ENCODE measurements around the gene ZNF839.

Gene ZNF839

GRCh38 chr14:102333795-102334705 is 14.5 kb downstream of the ZNF839 start:
- TF ChIP-seq RARB (CRISPR knock-in tag; IDR thresholded peaks at IDR 0.05) (no peak), SNAI2 (CRISPR knock-in tag; IDR thresholded peaks at IDR 0.05) (no peak), GLIS3 (CRISPR knock-in tag; IDR thresholded peaks at IDR 0.05) (no peak), ZFP30 (CRISPR knock-in tag; IDR thresholded peaks at IDR 0.05) (no peak), ARNTL (CRISPR knock-in tag; IDR thresholded peaks at IDR 0.05; ENCODE audit: borderline replicate concordance, low read depth) (no peak), BACH2 (CRISPR knock-in tag; IDR thresholded peaks at IDR 0.05; ENCODE audit: borderline replicate concordance) (no peak), ZNF565 (CRISPR knock-in tag; conservative IDR thresholded peaks at IDR 0.05; ENCODE audit: low read depth) (no peak), PPARA (CRISPR knock-in tag; IDR thresholded peaks at IDR 0.05; ENCODE audit: borderline replicate concordance) (no peak), TSHZ2 (CRISPR knock-in tag; IDR thresholded peaks at IDR 0.05) (no peak), ISL1 (CRISPR knock-in tag; IDR thresholded peaks at IDR 0.05) (no peak), TCF4 (CRISPR knock-in tag; IDR thresholded peaks at IDR 0.05; ENCODE audit: borderline replicate concordance) (no peak), PATZ1 (CRISPR knock-in tag; IDR thresholded peaks at IDR 0.05; ENCODE audit: borderline replicate concordance) (no peak), ZNF8 (CRISPR knock-in tag; IDR thresholded peaks at IDR 0.05) (no peak), ZC3H10 (CRISPR knock-in tag; IDR thresholded peaks at IDR 0.05) (no peak), CSDC2 (CRISPR knock-in tag; IDR thresholded peaks at IDR 0.05) (no peak), OSR1 (CRISPR knock-in tag; IDR thresholded peaks at IDR 0.05) (no peak), TOX (CRISPR knock-in tag; IDR thresholded peaks at IDR 0.05; ENCODE audit: borderline replicate concordance) (no peak)
- no peak for ATAC-seq

- ATAC-seq: no peak
- TF ChIP-seq OSR1 (CRISPR knock-in tag; IDR thresholded peaks at IDR 0.05): no peak
Measured at GRCh38 chr14:102335163-102335562, 15.6 kb downstream of the ZNF839 start.

- TF ChIP-seq ZNF70 (CRISPR knock-in tag; IDR thresholded peaks at IDR 0.05): no peak
- no peak for TF ChIP-seq BACH2 (CRISPR knock-in tag; IDR thresholded peaks at IDR 0.05; ENCODE audit: borderline replicate concordance)
- no peak for TF ChIP-seq TCF4 (CRISPR knock-in tag; IDR thresholded peaks at IDR 0.05; ENCODE audit: borderline replicate concordance)
- TF ChIP-seq ISL1 (CRISPR knock-in tag; IDR thresholded peaks at IDR 0.05): no peak
- TF ChIP-seq RARB (CRISPR knock-in tag; IDR thresholded peaks at IDR 0.05): no peak
- TF ChIP-seq PPARA (CRISPR knock-in tag; IDR thresholded peaks at IDR 0.05; ENCODE audit: borderline replicate concordance): no peak
- no peak for TF ChIP-seq CSRNP3 (CRISPR knock-in tag; IDR thresholded peaks at IDR 0.05)
- TF ChIP-seq OSR1 (CRISPR knock-in tag; IDR thresholded peaks at IDR 0.05): no peak
- TF ChIP-seq ZC3H10 (CRISPR knock-in tag; IDR thresholded peaks at IDR 0.05): no peak
- no peak for TF ChIP-seq CSDC2 (CRISPR knock-in tag; IDR thresholded peaks at IDR 0.05)
- TF ChIP-seq ZFP30 (CRISPR knock-in tag; IDR thresholded peaks at IDR 0.05): no peak
- no peak for ATAC-seq
Measured at GRCh38 chr14:102338724-102339123, 19.2 kb downstream of the ZNF839 start.

- ATAC-seq: peak; percentile 14; the same call in 2 of the 3 replicates
- TF ChIP-seq SNAI2 (CRISPR knock-in tag; IDR thresholded peaks at IDR 0.05) (no peak), ISL1 (CRISPR knock-in tag; IDR thresholded peaks at IDR 0.05) (no peak), ZFP30 (CRISPR knock-in tag; IDR thresholded peaks at IDR 0.05) (no peak), GLIS3 (CRISPR knock-in tag; IDR thresholded peaks at IDR 0.05) (no peak), PPARA (CRISPR knock-in tag; IDR thresholded peaks at IDR 0.05; ENCODE audit: borderline replicate concordance) (no peak), ESRRG (CRISPR knock-in tag; IDR thresholded peaks at IDR 0.05) (no peak), PATZ1 (CRISPR knock-in tag; IDR thresholded peaks at IDR 0.05; ENCODE audit: borderline replicate concordance) (no peak), TCF4 (CRISPR knock-in tag; IDR thresholded peaks at IDR 0.05; ENCODE audit: borderline replicate concordance) (no peak), ZFP3 (CRISPR knock-in tag; IDR thresholded peaks at IDR 0.05) (no peak), TSHZ2 (CRISPR knock-in tag; IDR thresholded peaks at IDR 0.05) (no peak), CREB5 (CRISPR knock-in tag; IDR thresholded peaks at IDR 0.05; ENCODE audit: low read depth) (no peak)
Measured at GRCh38 chr14:102341566-102341965, 22.0 kb downstream of the ZNF839 start.
